Esophagus muscularis mucosa (tissue), 4 donors: ENCODE measurements around the gene C22orf42.

ENCODE experiments used
- EP300 ChIP-seq: sonication (generic); formaldehyde crosslinking; IDR thresholded peaks from one replicate; pipeline ENCODE4 v1.6.1; 2017; ENCODE audit warnings: antibody characterized with exemption
- POLR2A ChIP-seq: fragments of 450-650 bp; IDR thresholded peaks from one replicate; pipeline ENCODE4 v1.6.1; 2017; ENCODE audit warnings: antibody characterized with exemption, moderate library complexity, mild to moderate bottlenecking, low read depth
- POLR2AphosphoS5 ChIP-seq, 2 donors: sonication (generic); formaldehyde crosslinking; IDR thresholded peaks; one replicate each; pipeline ENCODE4 v1.6.1; 2017; ENCODE audit warnings: antibody characterized with exemption in 2 of 2
- TF ChIP-seq, protein P1 (sequence below), 3 experiments: fragments of 200-600 bp in 2 of 3; fragments of 450-650 bp in 1 of 3; sonication (generic) in 2 of 3; IDR thresholded peaks; one replicate each; pipeline ENCODE4 v1.5.1; 2017 to 2019; ENCODE audit warnings: antibody characterized with exemption in 3 of 3, mild to moderate bottlenecking in 2 of 3, moderate library complexity in 1 of 3

DNA sequence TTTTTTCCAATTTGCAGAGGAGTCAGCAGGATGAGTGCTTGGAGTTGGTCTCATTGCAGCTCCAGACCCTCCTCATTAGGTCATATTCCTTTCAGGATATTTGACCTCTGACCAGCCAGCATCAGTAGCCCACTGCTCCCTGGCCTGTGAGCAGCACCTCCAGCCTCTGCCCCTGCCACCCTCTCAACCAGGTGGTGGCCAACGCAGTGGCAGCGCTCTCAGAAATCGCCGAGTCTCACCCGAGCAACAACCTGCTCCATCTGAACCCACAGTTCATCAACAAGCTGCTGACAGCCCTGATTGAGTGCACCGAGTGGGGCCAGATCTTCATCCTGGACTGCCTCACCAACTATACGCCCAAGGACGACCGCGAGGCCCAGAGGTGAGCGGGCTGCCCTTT is 27.0 kb downstream of the C22orf42 start:
- TF ChIP-seq, protein P1, sequence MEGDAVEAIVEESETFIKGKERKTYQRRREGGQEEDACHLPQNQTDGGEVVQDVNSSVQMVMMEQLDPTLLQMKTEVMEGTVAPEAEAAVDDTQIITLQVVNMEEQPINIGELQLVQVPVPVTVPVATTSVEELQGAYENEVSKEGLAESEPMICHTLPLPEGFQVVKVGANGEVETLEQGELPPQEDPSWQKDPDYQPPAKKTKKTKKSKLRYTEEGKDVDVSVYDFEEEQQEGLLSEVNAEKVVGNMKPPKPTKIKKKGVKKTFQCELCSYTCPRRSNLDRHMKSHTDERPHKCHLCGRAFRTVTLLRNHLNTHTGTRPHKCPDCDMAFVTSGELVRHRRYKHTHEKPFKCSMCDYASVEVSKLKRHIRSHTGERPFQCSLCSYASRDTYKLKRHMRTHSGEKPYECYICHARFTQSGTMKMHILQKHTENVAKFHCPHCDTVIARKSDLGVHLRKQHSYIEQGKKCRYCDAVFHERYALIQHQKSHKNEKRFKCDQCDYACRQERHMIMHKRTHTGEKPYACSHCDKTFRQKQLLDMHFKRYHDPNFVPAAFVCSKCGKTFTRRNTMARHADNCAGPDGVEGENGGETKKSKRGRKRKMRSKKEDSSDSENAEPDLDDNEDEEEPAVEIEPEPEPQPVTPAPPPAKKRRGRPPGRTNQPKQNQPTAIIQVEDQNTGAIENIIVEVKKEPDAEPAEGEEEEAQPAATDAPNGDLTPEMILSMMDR (IDR thresholded peaks at IDR 0.05): no peak
- TF ChIP-seq POLR2A (no peak), EP300 (no peak), POLR2AphosphoS5 (IDR thresholded peaks at IDR 0.05) (no peak)
